Calu3 (cell line): ENCODE measurements around the gene PGC. TPM values are rescaled to one million over a fixed set of nuclear protein-coding genes. Genes with fewer than 3 reads are reported as not detected.
"Not testable (repeated sequence)": the region's sequence is repeated elsewhere in the genome, so short reads cannot be mapped to it uniquely, and the experiment has no call there.

Experiments used
- BruUV-seq: library from RNA; stranded (reverse); fragments of 400-500 nt; replicated peaks from 2 replicates; lab custom pipeline; 2021; lab: Mats Ljungman, UMichigan
- CTCF ChIA-PET: fragments of 300-600 bp; sonication (Branson Sonifier 250); formaldehyde crosslinking; loops from one replicate; lab custom pipeline; 2022; ENCODE audit warnings: antibody characterized with exemption; lab: Charles Lee
- DNase-seq: peaks from one replicate; pipeline ENCODE4 v3.0.0; 2022
- H3K27ac Mint-ChIP-seq: one replicate; pipeline ENCODE4 v1.8.0; 2022; ENCODE audit warnings: mixed read lengths; ENCODE audit not compliant: unreplicated experiment
- H3K27me3 Mint-ChIP-seq: one replicate; pipeline ENCODE4 v1.8.0; 2022; ENCODE audit warnings: mixed read lengths; ENCODE audit not compliant: unreplicated experiment
- H3K36me3 Mint-ChIP-seq: one replicate; pipeline ENCODE4 v1.8.0; 2022; ENCODE audit warnings: mild to moderate bottlenecking, moderate library complexity, mixed read lengths; ENCODE audit not compliant: insufficient read depth, unreplicated experiment
- H3K4me1 Mint-ChIP-seq: one replicate; pipeline ENCODE4 v1.8.0; 2022; ENCODE audit warnings: mild to moderate bottlenecking, low read depth, mixed read lengths; ENCODE audit not compliant: unreplicated experiment
- H3K4me3 Mint-ChIP-seq: one replicate; pipeline ENCODE4 v1.8.0; 2022; ENCODE audit warnings: mild to moderate bottlenecking, low read depth, moderate library complexity, mixed read lengths; ENCODE audit not compliant: unreplicated experiment
- H3K9me3 Mint-ChIP-seq: one replicate; pipeline ENCODE4 v1.8.0; 2022; ENCODE audit warnings: low read depth, mixed read lengths; ENCODE audit not compliant: unreplicated experiment
- intact Hi-C: fragments of 100-400 bp; cut with micrococcal nuclease; formaldehyde crosslinking; loops from one replicate; pipeline ENCODE4 v1.10.0; 2022; ENCODE audit not compliant: unreplicated experiment
- total RNA-seq: library from RNA; stranded (reverse); gene quantifications from 2 replicates; pipeline ENCODE4 v1.2.3, GENCODE V29; 2022
- TF ChIP-seq, protein P1 (sequence below): fragments of 200-600 bp; IDR thresholded peaks from one replicate; pipeline ENCODE4 v1.8.0; 2022; ENCODE audit warnings: antibody characterized with exemption; ENCODE audit not compliant: unreplicated experiment

Gene PGC
- total RNA-seq, 1 experiment from 2014 or later, result not detected

DNA sequence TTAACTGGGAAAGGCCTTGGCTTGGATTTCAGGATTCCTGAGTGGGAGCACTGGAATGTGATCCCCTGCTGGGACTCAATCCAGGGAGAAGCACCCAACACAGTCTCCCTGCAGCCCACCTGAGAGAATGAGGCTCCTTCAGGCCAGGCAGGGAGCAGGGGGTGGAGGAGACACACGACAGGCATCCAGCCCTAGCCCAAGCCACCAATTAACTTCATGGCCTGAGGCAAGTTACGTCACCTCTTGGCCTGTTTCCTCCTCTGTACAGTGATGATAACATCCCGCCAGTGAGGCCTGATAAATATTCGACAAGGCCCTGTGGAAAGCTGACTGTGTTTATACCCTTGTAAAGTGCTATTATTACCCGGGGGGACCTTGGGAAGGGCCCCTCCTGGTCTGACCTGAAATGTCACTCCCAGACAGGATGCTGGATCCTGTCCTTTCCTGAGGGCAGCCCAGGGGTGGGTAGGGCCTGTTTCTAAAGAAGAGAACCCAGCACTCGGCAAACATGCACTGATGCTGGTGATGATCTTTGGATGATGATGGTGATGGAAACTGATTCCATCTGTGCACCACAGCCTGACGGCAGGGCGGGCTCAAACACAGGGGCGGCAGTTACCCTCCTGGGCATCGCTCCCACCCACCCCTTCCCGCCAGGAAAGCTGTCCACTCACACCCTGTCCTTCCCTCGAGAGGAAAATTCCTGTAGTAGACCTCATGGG, 20.1 kb upstream of the PGC start:
- DNase-seq, result peak; percentile 79
- TF ChIP-seq, protein P1, sequence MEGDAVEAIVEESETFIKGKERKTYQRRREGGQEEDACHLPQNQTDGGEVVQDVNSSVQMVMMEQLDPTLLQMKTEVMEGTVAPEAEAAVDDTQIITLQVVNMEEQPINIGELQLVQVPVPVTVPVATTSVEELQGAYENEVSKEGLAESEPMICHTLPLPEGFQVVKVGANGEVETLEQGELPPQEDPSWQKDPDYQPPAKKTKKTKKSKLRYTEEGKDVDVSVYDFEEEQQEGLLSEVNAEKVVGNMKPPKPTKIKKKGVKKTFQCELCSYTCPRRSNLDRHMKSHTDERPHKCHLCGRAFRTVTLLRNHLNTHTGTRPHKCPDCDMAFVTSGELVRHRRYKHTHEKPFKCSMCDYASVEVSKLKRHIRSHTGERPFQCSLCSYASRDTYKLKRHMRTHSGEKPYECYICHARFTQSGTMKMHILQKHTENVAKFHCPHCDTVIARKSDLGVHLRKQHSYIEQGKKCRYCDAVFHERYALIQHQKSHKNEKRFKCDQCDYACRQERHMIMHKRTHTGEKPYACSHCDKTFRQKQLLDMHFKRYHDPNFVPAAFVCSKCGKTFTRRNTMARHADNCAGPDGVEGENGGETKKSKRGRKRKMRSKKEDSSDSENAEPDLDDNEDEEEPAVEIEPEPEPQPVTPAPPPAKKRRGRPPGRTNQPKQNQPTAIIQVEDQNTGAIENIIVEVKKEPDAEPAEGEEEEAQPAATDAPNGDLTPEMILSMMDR, result no peak
- Mint-ChIP-seq H3K27ac (peak overlapping the region; percentile 10), H3K4me3 (no peak overlapping the region), H3K36me3 (peaks cover 16% of the 10 kb centered on the region), H3K9me3 (no peaks in the 10 kb centered on the region), H3K4me1 (peaks cover 26% of the 10 kb centered on the region), H3K27me3 (no peaks in the 10 kb centered on the region)
- CTCF ChIA-PET, result interaction anchor here (0.7 to 2.0 kb wide), 4 partner anchors 8 to 660 kb away, joined by 3 to 8 read pairs (median 4); partner anchors contain the start of gene TOMM6
- intact Hi-C loops, result no loop called here
- BruUV-seq, result no TSS peak

DNA sequence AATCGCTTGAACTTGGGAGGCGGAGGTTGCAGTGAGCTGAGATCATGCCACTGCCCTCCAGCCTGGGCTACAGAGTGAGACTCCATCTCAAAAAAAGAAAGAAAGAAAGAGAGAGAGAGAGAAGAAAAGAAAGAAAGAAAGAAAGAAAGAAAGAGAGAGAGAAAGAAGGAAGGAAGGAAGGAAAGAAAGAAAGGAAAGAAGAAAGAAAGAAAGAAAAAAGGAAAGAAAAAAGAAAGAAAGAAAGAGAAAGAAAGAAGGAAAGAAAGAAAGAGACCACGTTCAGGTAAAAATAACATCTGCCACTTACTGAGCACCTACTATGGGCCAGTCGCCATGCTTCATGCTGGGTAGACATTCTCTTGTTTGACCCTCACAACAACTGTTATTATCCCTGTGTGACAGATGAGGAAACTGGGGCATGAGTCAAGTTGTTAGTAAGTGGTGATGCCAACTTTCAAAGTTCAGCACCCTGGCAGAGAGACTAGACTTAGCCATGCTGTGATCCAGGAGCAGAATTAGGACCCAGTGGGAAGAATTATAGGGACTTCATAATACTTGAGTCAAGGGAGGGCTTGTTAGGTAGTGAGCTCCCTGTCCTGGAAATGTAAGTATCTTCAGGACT, 19.0 kb upstream of the PGC start:
- H3K27ac Mint-ChIP-seq, H3K9me3 Mint-ChIP-seq, H3K27me3 Mint-ChIP-seq, intact Hi-C loops, DNase-seq, H3K4me3 Mint-ChIP-seq, BruUV-seq: not testable (repeated sequence)
- CTCF ChIA-PET, result interaction anchor here (0.9 kb wide), 1 partner anchor 18 kb away, joined by 7 read pairs; no protein-coding TSS in a partner anchor
- H3K36me3 Mint-ChIP-seq, result peaks cover 16% of the 10 kb centered on the region
- peaks cover 26% of the 10 kb centered on the region for H3K4me1 Mint-ChIP-seq

DNA sequence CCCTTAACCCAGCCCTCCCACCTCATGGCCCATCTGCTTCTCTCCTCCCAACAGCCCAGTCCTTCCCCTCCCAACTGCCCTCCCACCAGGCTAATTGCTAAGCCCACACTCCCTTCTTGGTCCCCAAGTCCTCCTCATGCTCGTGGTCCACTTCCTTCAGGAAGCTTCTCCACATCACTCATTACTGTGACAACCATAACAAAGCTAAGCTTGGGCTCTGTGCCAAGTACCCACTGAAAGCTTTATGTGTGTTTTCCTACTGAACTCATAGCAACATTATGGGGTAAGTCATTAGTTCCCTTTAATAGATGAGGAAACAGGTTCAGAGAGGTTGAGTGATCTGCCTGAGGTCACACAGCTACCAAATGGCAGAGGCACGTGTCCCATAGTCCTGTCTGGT, 16.3 kb upstream of the PGC start:
- H3K4me1 Mint-ChIP-seq, result peaks cover 18% of the 10 kb centered on the region
- no peak overlapping the region for H3K4me3 Mint-ChIP-seq
- peaks cover 11% of the 10 kb centered on the region for H3K27me3 Mint-ChIP-seq
- H3K36me3 Mint-ChIP-seq, result peaks cover 5% of the 10 kb centered on the region
- CTCF ChIA-PET, result no interaction called here
- TF ChIP-seq, protein P1, result no peak
- no peak overlapping the region for H3K27ac Mint-ChIP-seq
- no TSS peak for BruUV-seq
- no peak for DNase-seq
- intact Hi-C loops, result no loop called here
- H3K9me3 Mint-ChIP-seq, result no peaks in the 10 kb centered on the region

DNA sequence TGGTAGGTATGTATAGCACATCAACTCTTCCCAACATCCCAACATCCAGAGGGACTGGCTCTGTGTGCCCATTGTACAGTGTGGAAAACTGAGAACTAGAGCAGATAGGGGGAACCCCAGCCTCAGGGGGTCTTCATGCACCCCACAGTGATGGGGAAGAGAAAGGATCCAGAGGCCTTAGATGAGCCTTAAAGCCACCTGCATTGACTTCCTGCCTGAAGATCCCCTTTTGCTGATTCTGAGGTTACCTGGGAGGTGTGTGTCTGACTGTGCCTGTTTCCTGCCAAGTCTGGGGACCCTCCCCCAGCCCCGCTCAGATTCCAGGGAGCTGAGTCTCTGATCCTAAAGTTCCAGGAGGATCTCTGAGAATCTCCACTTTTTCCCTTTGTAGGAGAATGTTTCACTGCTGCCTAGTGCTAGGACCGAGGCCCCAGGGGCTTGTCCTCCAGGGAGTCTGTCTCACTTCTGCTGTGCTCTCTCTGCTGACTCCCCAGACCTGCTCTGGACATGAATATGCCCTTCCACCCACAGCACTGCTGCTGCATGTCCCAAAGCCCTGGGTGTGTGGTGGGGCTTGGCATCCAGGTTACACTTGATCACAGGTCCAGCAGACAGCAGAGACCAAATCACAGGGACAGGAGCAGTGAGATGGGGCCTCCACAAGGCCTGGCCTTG, 12.8 kb upstream of the PGC start:
- no peak for DNase-seq
- TF ChIP-seq, protein P1, result no peak
- no TSS peak for BruUV-seq
- H3K4me3 Mint-ChIP-seq, result no peak overlapping the region
- H3K4me1 Mint-ChIP-seq, result no peaks in the 10 kb centered on the region
- intact Hi-C loops, result no loop called here
- peaks cover 22% of the 10 kb centered on the region for H3K27me3 Mint-ChIP-seq
- H3K27ac Mint-ChIP-seq, result no peak overlapping the region
- H3K36me3 Mint-ChIP-seq, result no peaks in the 10 kb centered on the region
- CTCF ChIA-PET, result no interaction called here
- H3K9me3 Mint-ChIP-seq, result no peaks in the 10 kb centered on the region
